C1 segment of cervical spinal cord (tissue), 14 donors: ENCODE results near the gene MCTP1.

Experiments used
- DNase-seq, 14 donors: peaks; one replicate each; lab custom pipeline; 2025; lab: John Stamatoyannopoulos, UW

Gene MCTP1

GRCh38 chr5:94660506-94660905, 624.4 kb downstream of the MCTP1 start:
- no peak for DNase-seq

GRCh38 chr5:94658272-94658671, 626.6 kb downstream of the MCTP1 start:
- DNase-seq = no peak
